BLaER1 treated with 17β-estradiol and CSF1 and Interleukin-3, amounts not matched to agents 10 nM and 100 nM (cell line): ENCODE results near the gene RAI14.

ENCODE experiments used
- H3K27ac ChIP-seq, 11 experiments: shearing (Covaris generic); formaldehyde crosslinking; 2 replicates each; pipeline ENCODE4 v1.8.1; 2022
- H3K27me3 ChIP-seq, 11 experiments: shearing (Covaris generic); formaldehyde crosslinking; 2 replicates each; pipeline ENCODE4 v1.8.1; 2022
- H3K36me3 ChIP-seq, 11 experiments: shearing (Covaris generic); formaldehyde crosslinking; 2 replicates each; pipeline ENCODE4 v1.8.1; 2022
- H3K4me1 ChIP-seq, 10 experiments: shearing (Covaris generic); formaldehyde crosslinking; 2 replicates each; pipeline ENCODE4 v1.8.1; 2022
- H3K4me2 ChIP-seq, 11 experiments: shearing (Covaris generic); formaldehyde crosslinking; 2 replicates each; pipeline ENCODE4 v1.8.1; 2022
- H3K4me3 ChIP-seq, 10 experiments: shearing (Covaris generic); formaldehyde crosslinking; 2 replicates each; pipeline ENCODE4 v1.8.1; 2022
- H3K9ac ChIP-seq, 11 experiments: shearing (Covaris generic); formaldehyde crosslinking; 2 replicates each; pipeline ENCODE4 v1.8.1; 2022
- H3K9me3 ChIP-seq, 11 experiments: shearing (Covaris generic); formaldehyde crosslinking; replicated peaks in 1 of 11; 2 replicates each; pipeline ENCODE4 v1.8.1; 2022
- H4K20me1 ChIP-seq, 11 experiments: shearing (Covaris generic); formaldehyde crosslinking; 2 replicates each; pipeline ENCODE4 v1.8.1; 2022
- Cebpa-rat ChIP-seq, 11 experiments: shearing (Covaris generic); IDR thresholded peaks; 2 replicates each; pipeline ENCODE4 v1.8.1; 2022

RAI14 gene

GRCh38 chr5:34731435-34732232 lies 75.5 kb downstream of the RAI14 start:
- H3K4me2 ChIP-seq: peak overlapping the region in 3 of 11 experiments; percentile 3 to 19 (median 7); a peak in 1 of 22 replicates
- H3K9ac ChIP-seq: no peak overlapping the region
- peaks cover 8 to 43% (median 22%) of the 10 kb centered on the region in 11 experiments; a peak in 21 of 22 replicates for H3K36me3 ChIP-seq
- H3K27ac ChIP-seq: no peak overlapping the region
- H3K27me3 ChIP-seq: no peaks in the 10 kb centered on the region
- peaks cover 11 to 26% (median 17%) of the 10 kb centered on the region in 11 experiments for H3K9me3 ChIP-seq
- no peak for TF ChIP-seq Cebpa-rat (IDR thresholded peaks at IDR 0.05)
- no peak overlapping the region for H3K4me3 ChIP-seq
- H3K4me1 ChIP-seq: peaks cover 0 to 12% (median 8%) of the 10 kb centered on the region in 10 experiments; a peak in 15 of 20 replicates
- 0 out of 22 replicates have a peak, but pooled peaks cover 0 to 6% (median 0%) of the 10 kb centered on the region in 11 experiments for H4K20me1 ChIP-seq

GRCh38 chr5:34734326-34734725 lies 78.2 kb downstream of the RAI14 start:
- Histone ChIP-seq H3K4me3 (no peak overlapping the region), H3K4me2 (no peak overlapping the region; a peak in 1 of 22 replicates), H3K4me1 (peaks cover 0 to 12% (median 9%) of the 10 kb centered on the region in 10 experiments; a peak in 15 of 20 replicates), H3K27ac (peak overlapping the region in 1 of 11 experiments; percentile 16; a peak in 1 of 22 replicates), H4K20me1 (0 out of 22 replicates have a peak, but pooled peaks cover 0 to 6% (median 0%) of the 10 kb centered on the region in 11 experiments), H3K9ac (no peak overlapping the region), H3K36me3 (peaks cover 0 to 23% (median 5%) of the 10 kb centered on the region in 11 experiments; a peak in 6 of 22 replicates), H3K27me3 (no peaks in the 10 kb centered on the region), H3K9me3 (no peaks in the 10 kb centered on the region)
- no peak for TF ChIP-seq Cebpa-rat (IDR thresholded peaks at IDR 0.05)

- TF ChIP-seq Cebpa-rat (IDR thresholded peaks at IDR 0.05): no peak
- H3K4me2 ChIP-seq: peak overlapping the region in 7 of 11 experiments; percentile 3 to 34 (median 9); a peak in 5 of 22 replicates
- H3K27ac ChIP-seq: no peak overlapping the region
- peaks cover 0 to 19% (median 11%) of the 10 kb centered on the region in 10 experiments; a peak in 17 of 20 replicates for H3K4me1 ChIP-seq
- H3K4me3 ChIP-seq: no peak overlapping the region
- no peaks in the 10 kb centered on the region for H3K9me3 ChIP-seq
- no peaks in the 10 kb centered on the region for H3K27me3 ChIP-seq
- peaks cover 0 to 23% (median 5%) of the 10 kb centered on the region in 11 experiments; a peak in 6 of 22 replicates for H3K36me3 ChIP-seq
- no peak overlapping the region for H3K9ac ChIP-seq
- 0 out of 22 replicates have a peak, but pooled peaks cover 0 to 6% (median 0%) of the 10 kb centered on the region in 11 experiments for H4K20me1 ChIP-seq
Measured at GRCh38 chr5:34735491-34736426, 79.6 kb downstream of the RAI14 start.

GRCh38 chr5:34736445-34737115 lies 80.5 kb downstream of the RAI14 start:
- Histone ChIP-seq H3K27me3 (no peaks in the 10 kb centered on the region), H3K36me3 (peaks cover 0 to 23% (median 5%) of the 10 kb centered on the region in 11 experiments; a peak in 6 of 22 replicates)
- TF ChIP-seq Cebpa-rat (IDR thresholded peaks at IDR 0.05): no peak

GRCh38 chr5:34737731-34738130 lies 81.6 kb downstream of the RAI14 start:
- 0 out of 22 replicates have a peak, but pooled peaks cover 0 to 6% (median 0%) of the 10 kb centered on the region in 11 experiments for H4K20me1 ChIP-seq
- peaks cover 0 to 23% (median 5%) of the 10 kb centered on the region in 11 experiments; a peak in 7 of 22 replicates for H3K36me3 ChIP-seq
- no peaks in the 10 kb centered on the region for H3K27me3 ChIP-seq
- no peak overlapping the region for H3K4me2 ChIP-seq
- TF ChIP-seq Cebpa-rat (IDR thresholded peaks at IDR 0.05): no peak
- H3K4me1 ChIP-seq: peaks cover 17 to 34% (median 25%) of the 10 kb centered on the region in 10 experiments
- H3K4me3 ChIP-seq: no peak overlapping the region
- no peak overlapping the region for H3K27ac ChIP-seq
- H3K9ac ChIP-seq: no peak overlapping the region
- H3K9me3 ChIP-seq: no peaks in the 10 kb centered on the region; a peak in 1 of 22 replicates

More at GRCh38 chr5:34736445-34737115, 80.5 kb downstream of the RAI14 start:
- Histone ChIP-seq H4K20me1 (0 out of 22 replicates have a peak, but pooled peaks cover 0 to 6% (median 0%) of the 10 kb centered on the region in 11 experiments), H3K9ac (no peak overlapping the region), H3K27ac (no peak overlapping the region), H3K4me2 (no peak overlapping the region), H3K9me3 (no peaks in the 10 kb centered on the region; a peak in 1 of 22 replicates), H3K4me3 (no peak overlapping the region), H3K4me1 (peaks cover 5 to 27% (median 15%) of the 10 kb centered on the region in 10 experiments)

GRCh38 chr5:34738381-34738780 lies 82.3 kb downstream of the RAI14 start:
- Histone ChIP-seq H4K20me1 (0 out of 22 replicates have a peak, but pooled peaks cover 0 to 6% (median 0%) of the 10 kb centered on the region in 11 experiments), H3K4me1 (peaks cover 21 to 40% (median 32%) of the 10 kb centered on the region in 10 experiments), H3K27me3 (no peaks in the 10 kb centered on the region), H3K27ac (no peak overlapping the region), H3K4me3 (no peak overlapping the region), H3K4me2 (no peak overlapping the region), H3K9me3 (peaks cover 0 to 3% (median 0%) of the 10 kb centered on the region in 11 experiments; a peak in 2 of 22 replicates), H3K36me3 (peaks cover 0 to 17% (median 5%) of the 10 kb centered on the region in 11 experiments; a peak in 6 of 22 replicates), H3K9ac (no peak overlapping the region)
- TF ChIP-seq Cebpa-rat (IDR thresholded peaks at IDR 0.05): no peak

GRCh38 chr5:34740389-34740806 lies 84.3 kb downstream of the RAI14 start:
- Histone ChIP-seq H3K4me1 (peaks cover 29 to 55% (median 42%) of the 10 kb centered on the region in 10 experiments), H4K20me1 (0 out of 22 replicates have a peak, but pooled peaks cover 0 to 6% (median 0%) of the 10 kb centered on the region in 11 experiments), H3K27ac (peak overlapping the region in 3 of 11 experiments; percentile 6 to 92 (median 87); a peak in 3 of 22 replicates), H3K36me3 (peaks cover 0 to 17% (median 0%) of the 10 kb centered on the region in 11 experiments; a peak in 7 of 22 replicates), H3K27me3 (no peaks in the 10 kb centered on the region), H3K9me3 (peaks cover 8 to 23% (median 13%) of the 10 kb centered on the region in 11 experiments; a peak in 19 of 22 replicates), H3K4me3 (no peak overlapping the region), H3K4me2 (peak overlapping the region in 2 of 11 experiments; percentile 58 to 66; a peak in 4 of 22 replicates), H3K9ac (no peak overlapping the region)
- TF ChIP-seq Cebpa-rat (IDR thresholded peaks at IDR 0.05): no peak
